ENCODE data around the gene SLC43A3. TPM values are rescaled to one million over a fixed set of nuclear protein-coding genes. Genes with fewer than 3 reads are reported as not detected.

Gene SLC43A3
- total and polyA plus RNA-seq, 2 experiments from 2014 or later, result 23.2 to 33.3 TPM

DNA sequence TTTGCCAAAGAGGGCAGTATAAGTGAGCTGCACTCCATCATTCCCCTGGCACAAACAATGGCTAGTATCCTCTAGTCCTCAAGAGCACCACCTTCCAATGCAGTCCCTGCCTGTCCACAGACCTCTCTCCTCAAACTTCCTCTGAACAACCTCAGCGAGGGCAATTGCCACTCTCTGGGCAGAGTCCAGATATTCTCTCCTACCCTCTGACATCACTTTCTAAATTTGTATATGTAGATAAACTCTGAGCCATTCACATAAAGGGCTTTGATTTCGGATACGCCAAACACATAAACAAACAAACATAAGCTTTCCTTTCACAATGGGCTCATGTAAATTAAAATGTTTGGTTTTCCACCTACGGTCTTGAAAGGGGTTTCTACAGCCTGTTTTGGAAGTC, 3.0 kb upstream of the SLC43A3 start:
- peaks cover 62% of the 10 kb centered on the region for H3K4me1 ChIP-seq (ENCODE audit: insufficient read depth)
- DNase-seq, result no peak
- no peak overlapping the region for H3K27ac ChIP-seq
- no peak overlapping the region for H3K9ac ChIP-seq
- no peak overlapping the region for H3K4me2 ChIP-seq (ENCODE audit: unreplicated experiment)
- no peaks in the 10 kb centered on the region for H3K27me3 ChIP-seq (replicated peaks; ENCODE audit: insufficient read depth)
- H3K9me2 ChIP-seq (ENCODE audit: insufficient read depth), result no peaks in the 10 kb centered on the region
- H3K36me3 ChIP-seq (ENCODE audit: low read depth), result no peaks in the 10 kb centered on the region
- H2AFZ ChIP-seq, result no peak overlapping the region
- no peaks in the 10 kb centered on the region for H4K20me1 ChIP-seq (ENCODE audit: insufficient read depth)
- WGBS, 2 experiments (ENCODE audit: low coverage in 1 of 2, low lambda C conversion rate in 2 of 2, missing lambda C conversion rate in 2 of 2), result 81 to 82% methylated on average over 4 of the region's 4 CpGs
- H3K4me3 ChIP-seq, result no peak overlapping the region
- H3K79me2 ChIP-seq (ENCODE audit: insufficient read depth), result no peaks in the 10 kb centered on the region
- no peaks in the 10 kb centered on the region for H3K9me3 ChIP-seq (ENCODE audit: low read depth)
- peaks cover 54% of the 10 kb centered on the region for H3F3A ChIP-seq (ENCODE audit: insufficient read depth)
- in situ Hi-C loops (cut with MboI), result no loop called here
- TF ChIP-seq EZH2 (IDR thresholded peaks at IDR 0.05; ENCODE audit: insufficient read depth, poor library complexity, severe bottlenecking), result no peak
- no peak for TF ChIP-seq EZH2phosphoT487 (IDR thresholded peaks at IDR 0.05; ENCODE audit: insufficient read depth, low read depth)

DNA sequence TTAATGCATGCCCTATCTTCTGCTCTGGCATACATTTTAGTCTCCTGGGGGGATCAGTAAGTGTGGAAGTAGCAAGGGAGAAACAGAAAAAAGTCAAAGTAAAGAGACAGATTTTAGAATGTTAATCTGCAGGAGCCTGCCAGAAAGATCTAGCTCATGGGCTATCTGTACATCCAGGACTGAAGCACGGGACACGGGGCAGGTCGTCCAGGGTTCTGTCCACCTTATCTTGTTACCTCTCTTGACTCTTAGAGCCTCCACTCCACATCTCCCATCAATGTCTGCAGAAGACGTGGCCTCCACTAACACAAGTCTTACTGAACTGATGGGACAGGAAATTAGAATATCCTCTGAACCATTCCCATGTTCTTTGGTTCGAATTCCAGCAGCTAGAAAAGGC, 1.7 kb upstream of the SLC43A3 start:
- Histone ChIP-seq H4K20me1 (ENCODE audit: insufficient read depth) (no peaks in the 10 kb centered on the region), H3F3A (ENCODE audit: insufficient read depth) (peaks cover 43% of the 10 kb centered on the region), H3K9me3 (ENCODE audit: low read depth) (no peaks in the 10 kb centered on the region), H3K27ac (peak overlapping the region; percentile 99; the same call in 1 of the 2 replicates), H3K9ac (no peak overlapping the region), H3K4me1 (ENCODE audit: insufficient read depth) (peaks cover 59% of the 10 kb centered on the region), H3K9me2 (ENCODE audit: insufficient read depth) (no peaks in the 10 kb centered on the region), H3K36me3 (ENCODE audit: low read depth) (no peaks in the 10 kb centered on the region), H3K4me2 (ENCODE audit: unreplicated experiment) (no peak overlapping the region), H3K27me3 (replicated peaks; ENCODE audit: insufficient read depth) (no peaks in the 10 kb centered on the region), H2AFZ (no peak overlapping the region), H3K4me3 (no peak overlapping the region), H3K79me2 (ENCODE audit: insufficient read depth) (0 out of 2 replicates have a peak, but pooled peaks cover 3% of the 10 kb centered on the region)
- WGBS, 2 experiments (ENCODE audit: low coverage in 1 of 2, low lambda C conversion rate in 2 of 2, missing lambda C conversion rate in 2 of 2), result 93 to 95% methylated on average over 5 of the region's 5 CpGs
- DNase-seq, result no peak
- no peak for TF ChIP-seq EZH2 (IDR thresholded peaks at IDR 0.05; ENCODE audit: insufficient read depth, poor library complexity, severe bottlenecking)
- no peak for TF ChIP-seq EZH2phosphoT487 (IDR thresholded peaks at IDR 0.05; ENCODE audit: insufficient read depth, low read depth)
- in situ Hi-C loops (cut with MboI), result no loop called here

DNA sequence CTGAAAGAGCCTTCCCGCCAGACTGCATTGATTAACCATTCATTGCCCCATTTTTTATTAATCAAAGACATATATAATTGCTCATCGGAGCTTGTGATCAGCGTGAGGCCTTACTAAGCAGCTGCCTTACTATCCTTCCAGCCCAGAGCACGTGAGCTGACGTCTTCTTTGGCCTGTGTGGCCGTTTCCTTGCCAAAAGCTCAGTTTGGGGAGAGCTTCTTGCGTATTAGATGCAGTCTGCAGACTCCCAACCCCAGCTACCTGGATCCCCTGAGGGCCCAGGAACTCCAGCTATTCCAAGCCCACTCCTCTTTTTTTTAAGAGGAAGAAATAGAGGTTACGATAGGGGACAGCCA, 784 bp upstream of the SLC43A3 start:
- in situ Hi-C loops (cut with MboI), result no loop called here
- peak; percentile 94 for DNase-seq
- no peaks in the 10 kb centered on the region for H3K36me3 ChIP-seq (ENCODE audit: low read depth)
- H3K9me3 ChIP-seq (ENCODE audit: low read depth), result no peaks in the 10 kb centered on the region
- no peaks in the 10 kb centered on the region for H4K20me1 ChIP-seq (ENCODE audit: insufficient read depth)
- H2AFZ ChIP-seq, result peak overlapping the region; percentile 72
- H3K4me1 ChIP-seq (ENCODE audit: insufficient read depth), result peaks cover 51% of the 10 kb centered on the region
- H3K4me2 ChIP-seq (ENCODE audit: unreplicated experiment), result peak overlapping the region; percentile 83
- H3K27ac ChIP-seq, result peak overlapping the region; percentile 99
- H3K9ac ChIP-seq, result peak overlapping the region; percentile 86
- H3K4me3 ChIP-seq, result peak overlapping the region; percentile 70
- no peaks in the 10 kb centered on the region for H3K9me2 ChIP-seq (ENCODE audit: insufficient read depth)
- 0 out of 2 replicates have a peak, but pooled peaks cover 3% of the 10 kb centered on the region for H3K79me2 ChIP-seq (ENCODE audit: insufficient read depth)
- H3F3A ChIP-seq (ENCODE audit: insufficient read depth), result peaks cover 35% of the 10 kb centered on the region
- H3K27me3 ChIP-seq (replicated peaks; ENCODE audit: insufficient read depth), result no peaks in the 10 kb centered on the region
- TF ChIP-seq EZH2 (IDR thresholded peaks at IDR 0.05; ENCODE audit: insufficient read depth, poor library complexity, severe bottlenecking) (no peak), EZH2phosphoT487 (IDR thresholded peaks at IDR 0.05; ENCODE audit: insufficient read depth, low read depth) (no peak)
- WGBS, 2 experiments (ENCODE audit: low coverage in 1 of 2, low lambda C conversion rate in 2 of 2, missing lambda C conversion rate in 2 of 2), result 5 to 9% methylated on average over 8 of the region's 8 CpGs

DNA sequence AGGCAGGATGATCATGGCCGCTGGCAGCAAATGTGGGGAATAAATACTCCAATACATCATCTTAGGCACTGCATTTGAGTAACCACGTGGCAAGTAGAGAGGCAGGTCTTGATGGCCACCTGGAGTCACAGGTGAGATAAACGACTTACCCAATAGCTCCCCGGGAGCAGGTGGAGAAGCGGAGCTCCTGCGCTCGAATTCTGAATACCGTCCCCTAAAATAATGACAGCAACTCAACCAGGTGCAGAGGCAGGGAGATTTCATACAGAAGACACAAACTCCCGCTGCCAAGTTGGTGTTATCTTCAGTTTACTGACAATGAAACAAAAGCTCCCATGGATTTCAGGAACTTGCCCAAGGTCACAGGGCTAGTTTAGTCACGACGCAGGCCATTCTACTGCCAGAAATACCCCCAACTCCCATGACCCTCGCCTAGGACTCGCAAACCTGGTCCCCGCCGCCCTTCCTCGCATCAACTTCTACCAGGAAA, 437 bp downstream of the SLC43A3 start:
- Histone ChIP-seq H3K4me2 (ENCODE audit: unreplicated experiment) (peak overlapping the region; percentile 83), H3K36me3 (ENCODE audit: low read depth) (no peaks in the 10 kb centered on the region), H4K20me1 (ENCODE audit: insufficient read depth) (no peaks in the 10 kb centered on the region), H3K27me3 (replicated peaks; ENCODE audit: insufficient read depth) (no peaks in the 10 kb centered on the region), H3K27ac (peak overlapping the region; percentile 99), H3K9ac (peak overlapping the region; percentile 86), H3F3A (ENCODE audit: insufficient read depth) (peaks cover 35% of the 10 kb centered on the region), H3K4me1 (ENCODE audit: insufficient read depth) (peaks cover 42% of the 10 kb centered on the region), H3K4me3 (peak overlapping the region; percentile 70), H2AFZ (peak overlapping the region; percentile 72), H3K9me3 (ENCODE audit: low read depth) (no peaks in the 10 kb centered on the region), H3K79me2 (ENCODE audit: insufficient read depth) (0 out of 2 replicates have a peak, but pooled peaks cover 3% of the 10 kb centered on the region), H3K9me2 (ENCODE audit: insufficient read depth) (no peaks in the 10 kb centered on the region)
- in situ Hi-C loops (cut with MboI), result no loop called here
- DNase-seq, result peak; percentile 59
- no peak for TF ChIP-seq EZH2phosphoT487 (IDR thresholded peaks at IDR 0.05; ENCODE audit: insufficient read depth, low read depth)
- TF ChIP-seq EZH2 (IDR thresholded peaks at IDR 0.05; ENCODE audit: insufficient read depth, poor library complexity, severe bottlenecking), result no peak
- 3 to 4% methylated on average over 16 of the region's 16 CpGs for WGBS, 2 experiments (ENCODE audit: low coverage in 1 of 2, low lambda C conversion rate in 2 of 2, missing lambda C conversion rate in 2 of 2)
